ENCODE results near the gene CCDC102A.

- TF ChIP-seq EZH2 (IDR thresholded peaks at IDR 0.05; ENCODE audit: borderline replicate concordance, low read length) (no peak), CTCF (conservative IDR thresholded peaks at IDR 0.05 in 1 of 2, IDR thresholded peaks at IDR 0.05 in 1 of 2; ENCODE audit: extremely low read depth in 1 of 2, insufficient read depth in 1 of 2, low read depth in 1 of 2, low read length in 2 of 2) (no peak)
Measured at GRCh38 chr16:57485916-57486857, 50.2 kb downstream of the CCDC102A start, which contains the start of gene DOK4.

All from mammary epithelial cell (primary cell).